Upper lobe of left lung (tissue), 4 donors: Measurements from ENCODE around the gene LENEP.

Experiments
- CTCF ChIP-seq, 6 experiments: fragments of 450-650 bp in 4 of 6; fragments of 200-600 bp in 2 of 6; sonication (generic) in 2 of 6; IDR thresholded peaks; one replicate each; pipeline ENCODE4 v1.5.1; 2016 to 2019; ENCODE audit warnings: antibody characterized with exemption in 6 of 6
- POLR2A ChIP-seq, 4 donors: fragments of 450-650 bp; IDR thresholded peaks; one replicate each; pipeline ENCODE4 v1.5.1; 2016 to 2017; ENCODE audit warnings: antibody characterized with exemption in 4 of 4, mild to moderate bottlenecking in 2 of 4
- POLR2AphosphoS5 ChIP-seq, 2 donors: sonication (generic); formaldehyde crosslinking; IDR thresholded peaks; one replicate each; pipeline ENCODE4 v1.5.1; 2017; ENCODE audit warnings: antibody characterized with exemption in 2 of 2

GRCh38 chr1:154960446-154961136 lies 32.8 kb upstream of the LENEP start:
- TF ChIP-seq CTCF (IDR thresholded peaks at IDR 0.05) = no peak
- TF ChIP-seq POLR2A (IDR thresholded peaks at IDR 0.05) = no peak
- TF ChIP-seq POLR2AphosphoS5 (IDR thresholded peaks at IDR 0.05) = no peak
